ENCODE data around the gene RBM19.

- TF ChIP-seq RAD21 (IDR thresholded peaks at IDR 0.05) (no peak), CTCF (IDR thresholded peaks at IDR 0.05; ENCODE audit: low read depth, low read length, missing input control) (no peak), MAX (IDR thresholded peaks at IDR 0.05) (no peak), REST (IDR thresholded peaks at IDR 0.05) (no peak), JUND (IDR thresholded peaks at IDR 0.05) (no peak), SP1 (IDR thresholded peaks at IDR 0.05) (no peak), FOXA1 (IDR thresholded peaks at IDR 0.05) (no peak)
Observed at GRCh38 chr12:113939867-113940266, 26.3 kb downstream of the RBM19 start.
